ENCODE results near the gene HSPBAP1.

Gene HSPBAP1

GRCh38 chr3:122767540-122768372 lies 25.9 kb downstream of the HSPBAP1 start:
- no peak for TF ChIP-seq CTCF (IDR thresholded peaks at IDR 0.05)

GRCh38 chr3:122766430-122766829 lies 27.2 kb downstream of the HSPBAP1 start:
- no peak for TF ChIP-seq CTCF (IDR thresholded peaks at IDR 0.05)

GRCh38 chr3:122760453-122761271 lies 33.0 kb downstream of the HSPBAP1 start:
- no peak for TF ChIP-seq CTCF (IDR thresholded peaks at IDR 0.05)

GRCh38 chr3:122758877-122759560 lies 34.6 kb downstream of the HSPBAP1 start:
- no peak for TF ChIP-seq CTCF (IDR thresholded peaks at IDR 0.05)

GRCh38 chr3:122755491-122755890 lies 38.1 kb downstream of the HSPBAP1 start:
- TF ChIP-seq CTCF (IDR thresholded peaks at IDR 0.05), result no peak

- TF ChIP-seq CTCF (IDR thresholded peaks at IDR 0.05), result peak; percentile 84
These were observed 38.7 kb downstream of the HSPBAP1 start for GRCh38 chr3:122754929-122755328.

GRCh38 chr3:122748347-122748746 lies 45.3 kb downstream of the HSPBAP1 start:
- no peak for TF ChIP-seq CTCF (IDR thresholded peaks at IDR 0.05)

Measured in LNCAP (cell line).